Measurements from ENCODE around the gene UBP1.

UBP1 gene

DNA sequence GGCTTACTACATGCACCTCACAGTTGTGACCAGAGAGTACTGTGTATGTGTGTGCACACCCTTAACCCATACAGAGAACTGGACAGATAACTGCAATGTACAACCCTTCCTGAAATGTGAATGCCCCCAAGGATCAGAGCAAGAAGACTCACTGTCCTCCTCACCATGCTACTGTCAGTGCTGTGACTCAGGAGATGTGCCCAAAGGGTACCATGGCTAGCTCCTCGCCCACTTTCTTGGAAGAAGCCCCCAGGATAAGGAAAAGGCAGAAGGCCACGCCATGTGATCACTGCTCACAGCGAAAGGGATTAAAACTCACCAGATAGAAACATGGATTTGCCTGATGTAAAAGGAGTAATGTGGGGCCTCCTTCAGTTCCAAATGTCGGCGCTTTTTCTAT is 41.8 kb downstream of the UBP1 start:
- H3K36me3 Mint-ChIP-seq (ENCODE audit: insufficient read depth): peaks cover 68% of the 10 kb centered on the region
- no peak for DNase-seq (ENCODE audit: low spot score in 2 of 2)
- no peak overlapping the region for H3K4me3 Mint-ChIP-seq
- no peaks in the 10 kb centered on the region for H3K4me1 Mint-ChIP-seq
- H3K27ac Mint-ChIP-seq (ENCODE audit: low read depth): peak overlapping the region; percentile 45
- H3K27me3 Mint-ChIP-seq: no peaks in the 10 kb centered on the region
- no peaks in the 10 kb centered on the region for H3K9me3 Mint-ChIP-seq
- no peak for ATAC-seq (replicated peaks; ENCODE audit: extremely low read depth, poor library complexity, severe bottlenecking)

DNA sequence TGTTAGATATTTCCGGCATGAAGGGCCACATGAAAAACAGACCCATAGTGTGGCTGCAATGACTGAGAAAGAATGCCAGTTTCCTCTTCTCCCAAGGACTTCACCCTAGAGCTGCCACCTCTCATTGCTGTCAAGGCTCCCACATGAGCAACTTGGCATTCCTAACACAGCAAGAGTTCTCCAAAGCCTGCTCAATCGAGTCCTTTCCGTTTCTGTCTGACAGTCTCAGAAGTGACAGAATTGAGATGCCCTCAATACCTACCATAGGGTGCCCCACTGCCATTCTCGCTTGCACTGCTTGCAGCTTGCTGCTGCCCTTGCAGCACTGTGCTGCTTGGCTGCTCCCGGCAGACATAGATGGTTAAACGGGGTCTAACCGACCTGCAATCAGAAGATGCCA is 44.3 kb downstream of the UBP1 start:
- Mint-ChIP-seq H3K4me3 (no peak overlapping the region), H3K27ac (ENCODE audit: low read depth) (no peak overlapping the region), H3K4me1 (peaks cover 6% of the 10 kb centered on the region), H3K27me3 (no peaks in the 10 kb centered on the region), H3K36me3 (ENCODE audit: insufficient read depth) (peaks cover 65% of the 10 kb centered on the region), H3K9me3 (no peaks in the 10 kb centered on the region)
- DNase-seq (ENCODE audit: low spot score in 2 of 2) (no peak), ATAC-seq (replicated peaks; ENCODE audit: extremely low read depth, poor library complexity, severe bottlenecking) (no peak)

DNA sequence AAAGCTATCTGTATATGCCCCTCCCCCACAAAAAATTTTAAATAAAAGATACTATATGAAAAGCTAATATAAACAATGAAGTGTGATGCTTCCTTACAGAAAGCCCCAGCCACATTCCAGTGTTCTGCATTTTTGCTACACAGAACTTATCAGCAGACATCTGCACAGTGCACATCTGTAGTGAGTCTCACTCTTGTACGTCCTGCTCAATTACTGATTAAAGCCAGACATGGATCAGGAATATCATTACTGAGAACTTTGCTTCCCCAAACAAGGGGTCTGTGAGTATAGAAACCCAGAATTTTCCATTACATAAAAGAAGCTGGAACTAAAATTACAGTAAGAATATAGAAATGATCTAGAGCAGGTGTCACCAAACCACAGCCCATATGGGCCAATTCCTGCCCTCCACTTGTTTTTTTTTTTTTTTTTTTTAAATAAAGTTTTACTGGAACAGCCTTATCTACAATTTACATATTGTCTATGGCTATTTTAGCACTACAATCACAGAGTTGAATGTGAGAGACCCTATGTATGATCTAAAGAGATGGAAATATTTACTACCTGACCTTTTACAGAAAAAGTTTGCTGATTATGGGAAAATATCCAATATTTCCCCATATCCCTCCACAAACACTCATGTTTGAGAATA is 45.7 kb downstream of the UBP1 start:
- H3K9me3 Mint-ChIP-seq: no peaks in the 10 kb centered on the region
- H3K4me3 Mint-ChIP-seq: no peak overlapping the region
- ATAC-seq (replicated peaks; ENCODE audit: extremely low read depth, poor library complexity, severe bottlenecking): no peak
- no peak overlapping the region for H3K27ac Mint-ChIP-seq (ENCODE audit: low read depth)
- peaks cover 69% of the 10 kb centered on the region for H3K36me3 Mint-ChIP-seq (ENCODE audit: insufficient read depth)
- no peaks in the 10 kb centered on the region for H3K27me3 Mint-ChIP-seq
- no peak for DNase-seq (ENCODE audit: low spot score in 2 of 2)
- peaks cover 6% of the 10 kb centered on the region for H3K4me1 Mint-ChIP-seq

DNA sequence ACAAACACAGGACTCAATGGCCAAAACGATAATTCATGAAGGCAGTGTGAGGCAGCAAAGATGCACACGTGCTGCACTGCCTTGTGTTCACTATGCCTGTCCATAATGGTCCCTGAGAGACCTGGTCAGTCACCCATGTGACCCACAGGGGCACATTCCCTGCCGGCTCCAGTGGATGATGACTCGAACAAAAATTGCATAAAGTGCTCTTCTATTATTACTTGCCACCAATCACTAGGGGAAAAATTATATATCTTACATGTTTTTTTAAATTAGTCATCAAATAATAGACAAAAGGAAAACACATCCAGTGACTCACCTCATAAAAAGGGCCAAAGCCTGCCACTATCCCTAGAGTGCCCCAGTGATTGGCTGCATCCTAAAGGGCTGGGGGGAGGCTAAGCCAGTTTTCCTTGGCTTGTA is 47.5 kb downstream of the UBP1 start:
- H3K27ac Mint-ChIP-seq (ENCODE audit: low read depth): peak overlapping the region; percentile 87

DNA sequence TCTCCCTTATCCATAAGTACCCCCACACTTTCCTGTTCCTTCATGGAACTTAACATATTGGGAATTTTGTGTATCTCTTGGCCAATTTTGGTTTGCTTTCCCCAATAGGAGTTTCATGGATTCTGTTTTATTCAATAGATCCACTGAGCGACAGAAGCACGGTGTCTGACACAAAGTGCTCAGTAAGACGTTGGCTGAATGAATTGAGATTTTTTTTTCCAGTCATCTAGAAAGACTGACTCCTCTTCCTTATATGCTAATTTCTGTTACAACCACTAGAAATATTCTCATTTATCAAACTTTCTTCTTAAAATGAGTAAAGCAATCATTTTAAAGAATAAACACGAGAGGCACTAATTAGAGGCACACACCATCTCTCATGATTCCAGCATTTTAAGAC is 48.1 kb downstream of the UBP1 start:
- ATAC-seq (replicated peaks; ENCODE audit: extremely low read depth, poor library complexity, severe bottlenecking) (no peak), DNase-seq (ENCODE audit: low spot score in 2 of 2) (no peak)
- peaks cover 70% of the 10 kb centered on the region for H3K36me3 Mint-ChIP-seq (ENCODE audit: insufficient read depth)
- H3K4me1 Mint-ChIP-seq: peaks cover 6% of the 10 kb centered on the region
- peak overlapping the region; percentile 87 for H3K27ac Mint-ChIP-seq (ENCODE audit: low read depth)
- H3K9me3 Mint-ChIP-seq: no peaks in the 10 kb centered on the region
- no peak overlapping the region for H3K4me3 Mint-ChIP-seq
- H3K27me3 Mint-ChIP-seq: no peaks in the 10 kb centered on the region

More for the DNA sequence above, 47.5 kb downstream of the UBP1 start:
- ATAC-seq (replicated peaks; ENCODE audit: extremely low read depth, poor library complexity, severe bottlenecking) (no peak), DNase-seq (ENCODE audit: low spot score in 2 of 2) (no peak)
- no peaks in the 10 kb centered on the region for H3K9me3 Mint-ChIP-seq
- no peak overlapping the region for H3K4me3 Mint-ChIP-seq
- no peaks in the 10 kb centered on the region for H3K27me3 Mint-ChIP-seq
- H3K36me3 Mint-ChIP-seq (ENCODE audit: insufficient read depth): peaks cover 69% of the 10 kb centered on the region
- peaks cover 6% of the 10 kb centered on the region for H3K4me1 Mint-ChIP-seq

DNA sequence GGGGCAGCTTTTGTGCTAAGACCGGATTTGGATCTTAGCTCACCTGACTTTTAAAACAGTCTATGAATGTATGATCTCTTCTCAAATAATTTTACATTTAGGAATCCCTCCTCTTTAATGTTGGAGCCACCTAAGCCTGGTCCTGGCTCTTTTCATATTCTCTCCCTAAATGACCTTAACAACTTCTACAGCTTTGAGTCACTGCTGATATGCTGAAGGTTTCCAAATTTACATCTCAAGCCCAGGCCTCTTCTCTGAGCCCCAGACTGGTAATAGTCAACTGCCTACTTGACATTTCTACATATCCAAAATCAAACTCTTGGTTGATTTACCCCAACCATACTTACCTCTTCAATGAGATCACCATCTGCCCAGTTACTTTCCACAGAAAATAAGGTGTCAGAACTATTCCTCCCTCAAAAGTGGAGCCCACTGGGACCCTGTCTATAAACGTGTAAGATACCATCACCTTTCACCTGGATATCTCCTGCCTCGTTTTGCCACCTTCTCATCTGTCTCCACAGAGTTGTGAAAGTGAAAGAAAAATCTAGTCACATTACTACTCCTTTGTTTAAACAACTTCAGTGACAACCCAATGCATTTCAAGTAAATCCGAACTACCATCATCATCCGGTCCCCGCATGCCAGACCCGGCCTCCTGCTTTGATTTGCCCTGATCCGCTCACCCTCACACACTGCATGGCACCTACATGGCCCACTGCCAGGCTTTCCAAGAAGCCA is 48.8 kb downstream of the UBP1 start:
- Mint-ChIP-seq H3K27ac (ENCODE audit: low read depth) (peak overlapping the region; percentile 87), H3K27me3 (no peaks in the 10 kb centered on the region), H3K9me3 (no peaks in the 10 kb centered on the region), H3K4me3 (no peak overlapping the region), H3K4me1 (peaks cover 6% of the 10 kb centered on the region), H3K36me3 (ENCODE audit: insufficient read depth) (peaks cover 68% of the 10 kb centered on the region)
- no peak for DNase-seq (ENCODE audit: low spot score in 2 of 2)
- ATAC-seq (replicated peaks; ENCODE audit: extremely low read depth, poor library complexity, severe bottlenecking): no peak

DNA sequence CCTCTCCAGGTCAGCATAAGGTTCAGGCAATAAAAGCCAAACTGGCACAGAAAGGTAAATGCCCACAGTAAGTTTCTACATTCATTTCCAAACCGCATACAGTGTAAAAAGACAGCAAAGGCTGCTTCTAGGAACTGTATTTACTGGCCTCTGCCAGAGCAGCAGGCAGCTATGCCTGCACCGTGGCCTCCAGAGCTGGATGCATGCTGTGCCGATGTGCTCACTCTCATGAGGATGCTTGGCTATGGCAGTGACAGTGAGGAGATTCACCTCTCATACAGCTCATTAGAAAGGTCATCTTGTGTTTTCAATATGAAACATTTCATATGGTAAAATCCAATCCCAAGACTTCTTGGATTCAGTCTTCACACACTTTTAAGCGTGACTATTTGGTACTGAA is 50.3 kb downstream of the UBP1 start:
- Mint-ChIP-seq H3K9me3 (no peaks in the 10 kb centered on the region), H3K4me1 (peaks cover 6% of the 10 kb centered on the region), H3K4me3 (no peak overlapping the region), H3K27ac (ENCODE audit: low read depth) (no peak overlapping the region), H3K27me3 (no peaks in the 10 kb centered on the region), H3K36me3 (ENCODE audit: insufficient read depth) (peaks cover 54% of the 10 kb centered on the region)
- ATAC-seq (replicated peaks; ENCODE audit: extremely low read depth, poor library complexity, severe bottlenecking) (no peak), DNase-seq (ENCODE audit: low spot score in 2 of 2) (no peak)

DNA sequence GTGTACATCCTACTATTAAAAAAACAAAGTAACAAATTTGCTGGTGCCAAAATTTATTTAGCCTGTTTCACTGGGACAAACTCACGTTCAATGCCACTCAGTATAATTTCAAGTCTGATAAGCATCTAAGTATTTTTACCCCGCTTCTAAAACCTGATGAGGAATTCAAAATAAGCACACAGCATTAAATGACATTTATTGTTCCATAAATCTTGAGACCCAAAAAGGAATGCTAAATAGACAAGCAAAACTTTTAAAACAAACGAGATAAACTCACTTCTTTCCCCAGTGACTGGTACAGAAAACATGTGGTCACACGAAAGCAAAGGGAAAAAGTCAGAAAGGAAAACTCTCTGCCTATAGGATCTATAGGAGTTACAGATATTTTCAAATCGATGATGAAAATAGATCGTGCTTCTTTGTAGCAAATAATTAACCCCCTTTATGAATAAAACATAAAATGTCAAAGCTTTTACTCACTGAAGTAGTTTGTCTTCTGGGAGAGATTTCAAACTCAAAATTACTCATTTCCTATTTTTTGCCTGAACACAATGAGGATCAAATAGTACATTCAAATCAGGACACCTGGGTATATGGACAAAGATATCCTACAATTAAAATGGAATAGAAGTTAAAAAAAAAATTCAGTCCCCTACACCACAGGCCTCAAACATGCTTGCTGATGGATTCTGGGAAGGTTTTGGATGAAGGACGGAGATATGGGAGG is 51.7 kb downstream of the UBP1 start:
- no peak overlapping the region for H3K27ac Mint-ChIP-seq (ENCODE audit: low read depth)
- H3K4me3 Mint-ChIP-seq: no peak overlapping the region
- H3K36me3 Mint-ChIP-seq (ENCODE audit: insufficient read depth): peaks cover 52% of the 10 kb centered on the region
- H3K9me3 Mint-ChIP-seq: no peaks in the 10 kb centered on the region
- H3K4me1 Mint-ChIP-seq: peaks cover 6% of the 10 kb centered on the region
- no peak for DNase-seq (ENCODE audit: low spot score in 2 of 2)
- no peaks in the 10 kb centered on the region for H3K27me3 Mint-ChIP-seq
- ATAC-seq (replicated peaks; ENCODE audit: extremely low read depth, poor library complexity, severe bottlenecking): no peak

DNA sequence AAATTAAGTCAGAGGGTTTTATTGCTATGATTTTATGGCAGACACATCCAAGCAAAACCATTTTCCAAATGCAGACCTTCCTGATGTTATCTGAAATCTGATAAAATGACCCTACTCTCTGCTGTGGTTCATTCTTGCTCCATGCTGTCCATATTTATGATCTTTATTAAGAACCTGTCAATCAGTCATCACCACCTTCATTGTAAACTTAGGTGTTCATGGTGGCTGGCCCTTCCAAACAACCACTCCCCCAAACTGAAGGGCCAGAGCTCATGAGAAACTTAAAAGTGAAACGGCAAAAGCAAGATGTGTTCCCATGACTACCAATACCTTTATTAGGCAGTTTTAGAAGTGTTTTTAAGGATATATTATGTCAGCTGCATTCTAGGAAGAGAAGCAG is 53.6 kb downstream of the UBP1 start:
- no peaks in the 10 kb centered on the region for H3K9me3 Mint-ChIP-seq
- no peaks in the 10 kb centered on the region for H3K27me3 Mint-ChIP-seq
- H3K4me3 Mint-ChIP-seq: no peak overlapping the region
- no peak for DNase-seq (ENCODE audit: low spot score in 2 of 2)
- no peak for ATAC-seq (replicated peaks; ENCODE audit: extremely low read depth, poor library complexity, severe bottlenecking)
- H3K36me3 Mint-ChIP-seq (ENCODE audit: insufficient read depth): peaks cover 39% of the 10 kb centered on the region
- H3K27ac Mint-ChIP-seq (ENCODE audit: low read depth): peak overlapping the region; percentile 36
- H3K4me1 Mint-ChIP-seq: no peaks in the 10 kb centered on the region

DNA sequence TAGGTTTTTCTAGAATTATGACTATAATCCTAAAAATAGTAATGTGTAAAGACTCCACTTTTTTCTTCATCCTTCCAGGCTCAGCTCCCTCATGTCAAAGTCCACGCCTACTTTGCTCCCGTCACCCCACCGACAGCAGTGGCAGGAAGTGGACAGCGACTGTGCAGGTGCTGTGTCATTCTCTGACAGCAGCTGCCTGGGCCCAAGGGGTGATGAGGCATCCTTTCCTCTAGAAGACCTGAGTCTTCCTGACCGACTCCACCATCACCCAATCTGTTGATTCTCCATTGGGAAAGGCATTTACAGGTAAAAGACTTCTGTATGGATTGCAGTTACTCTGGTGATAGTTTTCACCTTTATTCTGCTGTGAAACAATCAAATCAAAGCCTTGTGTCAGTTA is 54.8 kb downstream of the UBP1 start:
- Mint-ChIP-seq H3K4me3 (no peak overlapping the region), H3K9me3 (no peaks in the 10 kb centered on the region), H3K36me3 (ENCODE audit: insufficient read depth) (peaks cover 34% of the 10 kb centered on the region), H3K27me3 (no peaks in the 10 kb centered on the region), H3K27ac (ENCODE audit: low read depth) (no peak overlapping the region), H3K4me1 (no peaks in the 10 kb centered on the region)
- ATAC-seq (replicated peaks; ENCODE audit: extremely low read depth, poor library complexity, severe bottlenecking): no peak
- DNase-seq (ENCODE audit: low spot score in 2 of 2): no peak

DNA sequence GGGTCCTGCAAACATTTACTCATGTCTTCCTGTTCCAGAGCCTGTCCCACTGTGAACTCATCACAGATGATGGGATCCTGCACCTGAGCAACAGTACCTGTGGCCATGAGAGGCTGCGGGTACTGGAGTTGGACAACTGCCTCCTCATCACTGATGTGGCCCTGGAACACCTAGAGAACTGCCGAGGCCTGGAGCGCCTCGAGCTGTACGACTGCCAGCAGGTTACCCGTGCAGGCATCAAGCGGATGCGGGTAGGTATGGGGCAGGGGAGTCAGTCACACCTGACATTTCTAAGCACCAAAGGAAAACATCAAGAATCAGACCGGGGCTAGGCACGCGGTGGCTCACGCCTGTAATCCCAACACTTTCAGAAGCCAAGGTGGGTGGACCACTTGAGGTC is 56.3 kb downstream of the UBP1 start:
- no peaks in the 10 kb centered on the region for H3K27me3 Mint-ChIP-seq
- no peaks in the 10 kb centered on the region for H3K9me3 Mint-ChIP-seq
- no peak for DNase-seq (ENCODE audit: low spot score in 2 of 2)
- H3K4me3 Mint-ChIP-seq: no peak overlapping the region
- H3K4me1 Mint-ChIP-seq: no peaks in the 10 kb centered on the region
- no peak for ATAC-seq (replicated peaks; ENCODE audit: extremely low read depth, poor library complexity, severe bottlenecking)
- no peak overlapping the region for H3K27ac Mint-ChIP-seq (ENCODE audit: low read depth)
- H3K36me3 Mint-ChIP-seq (ENCODE audit: insufficient read depth): peaks cover 23% of the 10 kb centered on the region

DNA sequence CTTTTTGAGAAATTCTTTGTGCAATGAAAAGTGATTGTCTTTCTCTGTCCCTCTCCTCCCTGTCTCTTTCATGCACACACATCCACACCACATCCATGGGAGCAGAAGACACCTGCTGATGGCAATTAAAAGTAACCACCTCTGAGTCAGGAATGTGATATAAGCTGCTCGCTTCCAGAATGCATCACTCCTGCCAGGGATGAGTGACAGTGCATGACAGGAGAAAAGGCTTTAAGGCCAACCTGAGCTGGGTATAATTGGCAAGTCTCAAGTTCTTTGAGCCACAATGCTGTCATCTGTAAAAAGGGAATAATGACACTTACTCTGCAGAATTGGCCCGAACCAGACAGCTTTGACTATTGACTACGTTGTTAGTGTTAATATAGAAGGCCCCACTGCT is 59.6 kb downstream of the UBP1 start:
- H3K27ac Mint-ChIP-seq (ENCODE audit: low read depth): no peak overlapping the region
- no peaks in the 10 kb centered on the region for H3K4me1 Mint-ChIP-seq
- no peak overlapping the region for H3K4me3 Mint-ChIP-seq
- no peaks in the 10 kb centered on the region for H3K9me3 Mint-ChIP-seq
- ATAC-seq (replicated peaks; ENCODE audit: extremely low read depth, poor library complexity, severe bottlenecking): no peak
- DNase-seq (ENCODE audit: low spot score in 2 of 2): no peak
- H3K27me3 Mint-ChIP-seq: no peaks in the 10 kb centered on the region
- peaks cover 6% of the 10 kb centered on the region for H3K36me3 Mint-ChIP-seq (ENCODE audit: insufficient read depth)

DNA sequence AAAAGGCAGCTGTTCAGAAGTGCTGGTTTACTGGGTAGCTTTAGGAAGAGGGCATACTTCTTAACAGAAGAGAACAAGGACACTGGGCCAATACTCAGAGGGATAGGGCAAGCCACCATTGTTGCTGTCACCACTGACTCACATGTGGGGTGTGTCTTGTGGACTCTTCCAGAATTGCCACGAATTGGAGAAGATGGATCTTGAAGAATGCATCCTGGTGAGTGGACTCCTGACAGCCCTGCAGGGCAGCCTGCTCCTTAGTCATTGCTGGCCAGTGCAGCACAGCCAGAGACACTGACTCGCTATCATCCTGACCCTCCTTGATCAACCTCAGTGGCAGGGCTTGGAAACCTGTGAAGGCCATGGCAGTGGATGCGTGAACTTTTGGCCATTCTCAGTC is 62.3 kb downstream of the UBP1 start:
- Mint-ChIP-seq H3K27ac (ENCODE audit: low read depth) (no peak overlapping the region), H3K27me3 (peaks cover 4% of the 10 kb centered on the region), H3K4me3 (no peak overlapping the region), H3K9me3 (no peaks in the 10 kb centered on the region), H3K36me3 (ENCODE audit: insufficient read depth) (peaks cover 4% of the 10 kb centered on the region), H3K4me1 (peaks cover 3% of the 10 kb centered on the region)
- no peak for ATAC-seq (replicated peaks; ENCODE audit: extremely low read depth, poor library complexity, severe bottlenecking)
- DNase-seq (ENCODE audit: low spot score in 2 of 2): no peak
